Measurements from ENCODE around the gene MXD4.
"Not testable (repeated sequence)": the region's sequence is repeated elsewhere in the genome, so short reads cannot be mapped to it uniquely, and the experiment has no call there.

Gene MXD4

DNA sequence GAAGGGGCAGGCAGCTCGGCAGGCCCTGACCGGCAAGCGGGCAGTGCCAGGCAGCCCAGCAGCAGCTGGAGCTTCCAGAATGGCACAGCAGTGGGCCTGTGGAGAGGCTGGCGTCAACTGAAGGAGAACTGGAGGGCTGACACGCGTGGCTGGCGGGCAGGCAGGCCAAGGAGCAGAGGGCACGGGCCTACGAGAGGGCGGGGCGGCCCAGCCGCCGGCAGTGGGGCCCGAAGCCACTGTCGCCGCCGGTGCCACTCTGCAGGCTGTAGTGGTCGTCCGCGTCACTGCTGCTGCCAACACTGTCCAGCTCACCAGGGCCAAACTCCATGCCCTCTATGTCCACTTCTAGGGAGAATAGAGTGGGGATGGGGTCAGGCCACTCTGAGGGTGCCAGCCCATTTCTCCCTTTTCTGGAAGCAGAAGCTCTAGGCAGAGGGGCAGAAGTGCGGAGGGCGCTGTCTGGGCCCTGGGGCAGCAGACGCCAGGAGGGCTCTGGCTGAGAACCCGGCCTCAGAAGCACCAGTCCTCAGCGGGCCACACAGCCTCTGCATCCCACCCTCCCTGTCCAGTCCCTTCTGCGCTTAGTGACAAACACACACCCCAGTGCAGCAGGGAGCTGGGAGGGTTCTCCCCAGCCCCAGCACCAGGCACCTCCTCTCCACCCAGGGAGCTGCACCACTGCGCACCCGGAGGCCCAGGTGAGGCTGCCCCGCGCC, 11.4 kb downstream of the MXD4 start:
- DNase-seq (ENCODE audit: low read depth): no peak

DNA sequence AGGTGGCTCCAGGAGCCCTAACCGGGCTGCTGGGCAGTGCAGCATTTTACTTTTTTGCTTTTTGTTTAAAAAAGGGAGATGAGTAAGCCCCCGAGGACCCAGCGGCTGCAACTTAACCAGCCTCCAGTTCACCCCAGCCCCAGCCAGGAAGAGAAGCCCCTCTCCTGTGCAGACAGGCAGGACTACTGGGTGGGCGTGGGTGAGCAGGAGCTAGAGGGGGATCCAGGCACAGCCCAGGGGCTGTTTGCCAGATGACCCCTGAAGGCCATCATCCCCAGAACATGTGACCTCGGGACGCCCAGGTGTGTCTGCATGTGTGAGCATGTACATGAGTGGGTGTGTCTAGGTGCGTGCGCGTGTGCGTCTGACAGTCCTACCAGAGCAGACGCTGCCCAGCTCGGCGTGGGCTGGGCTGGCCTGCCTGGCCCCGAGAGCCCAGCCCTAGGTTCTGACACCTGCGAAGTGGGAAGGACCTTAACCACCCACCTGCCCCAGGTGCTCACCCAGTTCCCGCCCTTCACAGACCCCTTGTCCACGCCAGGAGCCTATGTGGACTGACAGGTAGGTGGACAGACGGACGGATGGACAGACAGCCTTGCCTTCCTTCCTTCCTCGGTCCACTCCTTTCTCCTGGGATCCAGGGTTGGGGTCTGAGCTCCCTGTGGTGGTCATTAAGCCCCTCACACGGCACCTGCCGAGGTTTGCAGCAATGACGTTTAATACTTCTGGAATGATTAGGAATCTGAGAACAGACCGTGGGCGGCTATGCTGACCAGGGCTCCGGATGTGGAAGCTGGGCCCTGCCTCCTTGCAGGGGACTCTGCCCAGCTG, 12.2 kb downstream of the MXD4 start:
- no peak for DNase-seq (ENCODE audit: low read depth)

DNA sequence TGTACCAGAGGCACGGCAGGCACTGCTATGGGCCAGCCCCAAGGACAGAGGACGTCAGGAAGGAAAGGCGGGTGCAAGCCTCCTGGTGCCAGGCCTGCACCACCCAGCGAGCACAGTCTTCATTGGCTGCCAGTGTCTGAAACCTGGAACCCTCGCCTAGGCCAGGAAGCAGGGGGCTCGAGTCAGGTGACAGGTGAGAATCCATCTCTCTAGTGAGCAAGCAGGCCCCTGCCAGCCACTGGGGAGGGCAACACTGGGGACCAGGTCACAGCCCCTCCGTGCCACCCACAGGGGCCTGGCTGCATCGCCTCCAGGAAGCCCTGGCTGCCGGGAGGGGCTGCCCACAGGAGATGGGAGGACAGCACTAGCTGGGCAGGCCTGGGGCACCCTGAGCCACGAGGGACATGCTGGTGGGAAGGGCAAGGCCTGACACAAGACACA, 13.1 kb downstream of the MXD4 start:
- no peak for DNase-seq (ENCODE audit: low read depth)

DNA sequence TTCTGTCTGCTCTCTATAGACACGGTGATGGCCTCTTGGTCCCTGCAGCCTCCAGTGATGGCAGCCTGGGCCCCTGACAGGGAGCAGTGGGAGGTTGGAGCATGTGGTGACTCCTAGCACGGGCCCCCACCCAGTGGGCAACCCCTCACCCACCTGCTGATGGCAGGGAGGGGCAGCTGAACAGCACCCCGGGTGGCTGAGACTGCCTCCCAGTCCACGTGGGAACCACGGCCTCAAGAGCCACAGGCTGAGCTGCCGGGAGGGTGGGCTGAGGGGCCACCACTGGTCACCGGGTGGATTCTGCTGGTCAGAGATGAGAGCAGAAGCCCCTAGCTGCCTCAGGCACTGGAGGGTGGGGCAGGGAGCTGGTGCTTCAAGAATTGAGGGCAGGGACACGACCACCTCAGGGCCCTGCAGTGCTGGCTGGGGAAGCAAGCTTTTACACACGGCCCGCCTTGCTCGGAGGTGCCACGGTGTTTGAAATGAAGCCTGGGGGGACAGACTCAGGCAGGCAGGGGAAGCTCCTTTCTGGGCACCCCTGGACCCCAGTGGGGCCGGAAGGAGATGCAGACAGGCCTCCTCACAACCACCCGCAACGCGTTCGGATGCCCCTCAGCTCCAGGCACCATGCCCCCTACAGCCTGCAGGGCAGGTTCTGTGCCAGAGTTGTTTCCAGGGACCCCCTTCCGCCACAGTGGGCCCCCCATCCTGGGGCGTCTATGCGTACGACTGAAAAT, 13.7 kb downstream of the MXD4 start:
- no peak for DNase-seq (ENCODE audit: low read depth)

DNA sequence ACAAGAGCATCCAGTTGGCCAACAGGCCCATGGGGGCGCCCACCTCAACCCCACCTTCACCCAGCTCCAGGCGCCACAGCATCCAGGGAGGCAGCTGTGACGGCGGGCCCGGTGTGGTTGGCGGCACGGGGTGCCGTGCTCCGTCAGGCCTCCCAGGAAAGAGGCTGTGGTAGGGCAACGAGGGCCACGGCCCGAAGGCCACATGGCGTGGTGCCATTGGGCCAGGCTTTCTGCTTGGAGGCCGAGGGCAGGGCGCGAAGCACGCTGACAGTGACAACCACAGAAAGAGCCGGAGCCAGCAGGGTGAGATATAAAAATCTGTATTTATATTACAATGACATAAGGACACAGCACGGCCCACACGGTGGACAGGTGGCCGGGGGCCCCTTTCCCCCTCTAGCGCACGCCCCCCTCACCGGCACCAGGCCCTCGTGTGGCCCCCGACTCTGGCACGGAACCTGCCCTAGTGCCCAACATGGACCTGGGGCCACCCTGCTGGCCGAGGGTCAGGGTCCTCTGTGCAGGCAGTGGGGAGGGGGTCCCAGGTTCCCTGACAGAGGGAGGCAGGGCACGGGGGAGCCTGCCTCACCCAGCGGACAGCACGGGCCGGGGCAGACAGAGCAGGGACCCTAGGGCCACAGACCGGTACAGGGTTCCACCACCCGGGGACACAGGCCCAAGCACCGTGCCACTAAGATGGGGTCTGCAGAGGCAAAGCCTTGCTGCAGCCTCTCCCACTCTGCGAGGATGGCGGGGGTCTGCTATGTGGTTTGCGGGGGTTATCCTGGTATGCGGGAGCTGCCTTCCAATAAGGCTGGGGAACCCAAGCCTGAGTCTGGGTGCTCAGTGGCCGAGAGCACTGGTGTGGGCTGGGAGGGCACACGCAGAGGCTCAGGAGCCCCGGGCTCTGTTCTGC, 14.5 kb downstream of the MXD4 start:
- DNase-seq (ENCODE audit: low read depth): no peak

DNA sequence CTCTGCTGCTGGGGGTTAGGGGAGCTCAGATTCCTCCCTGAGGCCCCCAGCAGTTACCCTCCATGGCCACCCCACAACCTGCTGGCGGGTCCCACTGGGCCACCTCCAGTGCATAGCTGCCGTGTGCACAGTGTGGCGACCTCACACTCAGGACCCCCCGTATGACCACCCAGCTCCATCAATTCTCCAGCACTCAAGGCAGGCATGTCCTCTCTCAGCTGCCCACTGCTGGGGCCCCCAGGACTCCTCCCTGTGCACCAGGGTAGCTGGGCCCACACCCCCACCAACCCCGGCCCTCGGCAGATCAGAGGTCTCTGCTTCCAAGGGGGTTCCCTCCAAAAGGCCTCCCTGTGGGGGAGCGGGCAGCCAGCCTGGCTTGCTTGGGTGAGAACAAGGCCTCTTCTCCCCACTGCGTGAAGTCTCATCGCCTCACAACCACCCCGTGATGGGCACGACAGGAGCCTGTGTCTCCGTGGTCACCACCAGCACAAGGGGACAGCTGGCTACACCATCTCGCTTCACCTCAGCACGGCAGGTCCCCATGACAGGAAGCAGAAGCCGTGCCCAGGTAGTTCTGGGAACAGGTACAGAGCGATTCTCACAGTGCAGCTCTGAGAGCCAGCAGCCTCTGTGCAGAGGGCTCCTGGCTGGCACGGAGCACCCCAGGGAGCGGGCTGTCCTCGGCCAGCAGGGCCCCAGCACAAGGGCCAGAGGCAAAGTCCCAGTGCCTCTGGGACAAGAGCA, 15.4 kb downstream of the MXD4 start:
- DNase-seq (ENCODE audit: low read depth): no peak

DNA sequence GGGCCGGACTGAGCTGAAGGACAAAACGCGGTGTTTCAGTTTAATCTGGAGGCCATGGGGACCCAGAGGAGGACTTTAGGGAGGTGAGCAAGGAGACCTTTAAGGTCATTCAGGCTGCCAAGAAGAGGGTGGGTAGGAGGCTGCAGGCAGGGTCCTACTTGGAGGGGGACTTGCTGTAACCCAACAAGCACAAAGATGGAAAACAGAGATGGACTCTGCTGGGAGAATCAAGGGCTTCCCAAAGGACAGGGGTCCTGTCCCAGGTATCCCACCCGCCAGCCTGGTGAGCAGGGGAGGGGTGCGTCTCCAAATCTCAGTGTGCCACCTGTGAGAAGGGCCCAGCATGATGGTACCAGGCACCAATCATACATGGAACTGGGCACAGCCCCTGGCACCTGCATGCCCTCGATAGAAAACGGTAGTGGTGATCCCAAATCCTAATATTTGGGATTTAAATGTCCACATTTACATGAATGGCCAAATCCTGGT, 16.1 kb downstream of the MXD4 start:
- no peak for DNase-seq (ENCODE audit: low read depth)

DNA sequence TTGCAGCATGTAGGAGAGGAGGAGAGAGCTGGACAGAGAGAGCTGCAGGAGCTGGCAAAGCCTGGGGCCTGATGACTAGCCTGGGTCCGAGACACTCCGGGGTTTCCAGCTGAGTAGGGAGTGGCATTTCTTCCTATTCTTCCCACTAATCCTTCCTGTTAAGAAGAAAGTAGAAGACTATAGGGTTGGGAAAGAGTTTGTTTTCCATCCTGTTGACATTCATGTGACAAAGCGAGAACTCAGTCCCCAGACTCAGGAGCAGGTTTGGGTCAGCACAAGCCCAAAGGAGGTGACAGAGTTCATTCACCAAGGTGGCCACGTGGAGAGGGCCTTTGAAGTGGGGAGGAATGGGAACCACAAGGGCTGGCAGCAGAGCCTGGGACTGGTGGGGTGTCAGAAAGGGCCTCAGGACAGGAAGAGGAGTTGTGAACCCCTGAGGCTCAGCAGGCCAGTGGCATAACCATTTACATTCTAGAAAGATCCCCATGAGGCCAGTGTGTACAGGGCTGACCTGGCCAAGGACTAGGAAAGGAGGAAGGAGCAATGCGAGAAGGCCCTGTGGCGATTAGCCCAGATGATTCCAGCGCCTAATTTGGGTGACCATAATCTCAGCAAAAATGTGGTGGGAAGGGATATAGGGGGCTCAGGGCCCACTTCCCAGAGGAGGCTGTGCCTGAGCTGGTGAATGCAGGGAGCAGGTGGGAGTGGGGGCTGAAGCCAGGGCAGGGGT, 16.7 kb downstream of the MXD4 start:
- DNase-seq (ENCODE audit: low read depth): no peak

DNA sequence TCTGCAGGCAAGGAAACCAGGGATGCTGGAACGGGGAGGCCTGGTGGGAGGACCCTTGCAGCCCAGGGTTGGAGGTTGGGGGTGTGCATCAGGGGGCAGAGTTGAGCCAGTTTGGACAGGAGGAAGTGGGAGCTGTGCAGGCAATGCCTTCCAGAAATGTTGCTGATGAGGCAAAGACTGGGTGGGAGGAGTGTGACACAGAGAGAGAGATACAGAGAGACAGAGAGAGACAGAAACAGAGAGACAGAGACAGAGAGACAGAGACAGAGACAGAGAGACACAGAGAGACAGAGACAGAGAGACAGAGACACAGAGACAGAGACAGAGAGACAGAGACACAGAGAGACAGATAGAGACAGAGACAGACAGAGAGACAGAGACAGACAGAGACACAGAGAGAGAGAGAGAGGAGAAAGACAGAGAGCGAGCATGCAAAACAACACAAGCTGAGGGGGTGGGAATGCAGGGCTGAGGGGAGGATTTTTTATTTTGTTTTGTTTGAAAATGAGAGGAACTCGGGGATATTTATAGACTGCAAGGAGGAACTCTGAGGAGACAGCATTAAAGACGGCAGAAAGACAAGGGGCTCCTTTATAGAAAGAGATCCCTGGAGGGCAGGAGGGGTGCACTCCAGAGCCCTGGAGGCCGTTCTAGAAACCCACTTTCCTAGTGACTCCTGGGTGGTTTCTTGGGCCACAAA, 18.1 kb downstream of the MXD4 start:
- peak; percentile 29 for DNase-seq (ENCODE audit: low read depth)

DNA sequence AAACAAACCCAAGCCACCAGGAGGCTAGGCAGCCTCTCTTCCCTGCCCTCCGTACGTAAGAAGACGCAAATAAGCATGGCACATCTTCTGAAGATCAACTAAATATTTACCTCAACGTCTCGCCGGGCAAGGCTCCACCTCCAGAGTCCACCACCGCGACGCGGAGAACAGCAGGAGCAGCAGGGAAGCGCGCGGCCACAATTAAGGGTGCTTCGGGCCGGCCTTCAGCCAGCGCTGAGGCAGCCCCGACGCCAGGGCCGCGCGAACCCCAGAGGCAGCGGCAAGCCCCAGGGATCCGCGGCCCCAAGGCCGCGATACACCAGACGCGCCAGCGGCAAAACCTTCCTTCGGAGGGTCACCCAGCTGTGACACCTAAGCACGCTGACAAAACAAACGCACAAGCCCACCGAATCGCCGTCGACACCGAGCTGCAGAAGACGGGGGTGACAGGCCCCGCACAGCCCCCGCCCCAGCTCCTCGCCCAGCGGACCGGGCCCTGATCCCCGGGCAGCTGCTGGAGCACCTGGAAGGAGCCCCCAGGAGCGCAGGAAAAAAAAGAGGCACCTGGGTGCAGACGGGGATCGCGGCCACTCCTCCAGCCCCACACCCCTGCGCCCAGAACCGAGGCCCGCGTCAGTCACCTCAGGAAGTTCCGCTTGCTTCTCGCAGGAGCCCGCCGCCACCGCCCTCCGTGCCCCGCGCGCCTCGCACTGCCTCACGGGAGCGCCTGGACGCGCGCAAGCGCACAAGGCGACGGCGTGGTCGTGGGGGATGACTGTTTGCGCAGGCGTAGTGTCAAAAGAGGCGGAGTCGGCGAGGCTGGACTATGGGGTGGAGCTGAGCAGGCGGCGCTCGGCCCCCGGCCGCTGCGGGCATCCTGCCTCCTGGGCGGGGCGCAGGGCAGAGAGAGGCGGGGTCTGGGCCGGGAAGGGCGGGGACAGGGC, 20.2 kb downstream of the MXD4 start, which contains the start of the genes HAUS3 and POLN:
Gene HAUS3 (minus strand): TSS at position 712 of the 944 bp plus-strand sequence. CDS start 1,175 bp downstream, outside the sequence.
Gene POLN (minus strand): TSS at position 712 of the 944 bp plus-strand sequence. CDS start 12,890 bp downstream, outside the sequence.
- peak; percentile 95 for DNase-seq (ENCODE audit: low read depth)

DNA sequence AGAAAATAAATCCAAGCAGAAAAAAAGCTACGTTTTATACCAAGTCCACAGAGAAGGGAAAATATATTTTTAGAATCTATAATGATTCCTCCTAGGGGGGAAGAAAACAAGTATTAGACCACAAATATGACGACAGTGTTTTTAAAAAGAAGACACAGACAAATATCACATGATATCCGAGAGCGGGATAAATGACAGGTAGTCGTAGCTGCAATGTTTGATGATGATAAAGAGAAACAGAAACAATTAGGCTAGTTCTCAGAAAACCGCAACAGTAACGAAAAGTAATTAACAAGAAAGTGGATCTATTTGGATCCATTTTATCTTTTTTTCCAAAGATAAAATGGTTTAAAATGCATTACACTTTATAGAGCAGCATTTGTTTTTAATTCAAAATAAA, 20.9 kb downstream of the MXD4 start:
- DNase-seq (ENCODE audit: low read depth): no peak

DNA sequence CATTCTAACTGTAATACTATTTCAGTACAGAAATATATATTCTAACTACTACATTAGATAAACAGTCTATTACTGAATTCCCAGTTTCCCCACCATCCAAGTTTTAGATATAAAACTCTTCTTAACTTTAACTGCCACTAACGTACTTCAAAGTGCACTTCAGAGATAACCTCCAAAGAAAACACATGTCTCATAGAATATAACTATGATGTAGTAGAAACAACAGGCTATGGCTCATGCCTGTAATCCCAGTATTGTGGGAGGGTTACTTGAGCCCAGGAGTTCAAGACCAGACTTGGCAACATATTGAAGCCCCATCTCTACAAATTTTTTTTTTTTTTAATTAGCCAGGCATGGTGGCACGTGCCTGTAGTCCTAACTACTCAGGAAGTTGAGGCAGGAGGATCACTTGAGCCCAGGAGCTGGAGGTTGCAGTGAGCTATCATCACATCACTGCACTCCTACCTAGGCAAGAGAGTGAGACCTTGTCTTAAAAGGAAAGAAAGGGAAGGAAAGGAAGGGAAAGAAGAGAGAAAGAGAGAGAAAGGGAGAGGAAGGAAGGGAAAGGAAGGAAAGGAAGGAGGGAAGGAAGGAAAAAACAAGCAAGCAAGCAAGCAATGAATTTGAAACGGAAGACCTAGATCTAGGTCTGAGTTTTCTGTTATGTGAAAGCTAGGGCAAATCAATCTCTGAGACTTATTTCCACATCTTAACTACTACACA, 24.8 kb downstream of the MXD4 start:
- DNase-seq (ENCODE audit: low read depth): no peak

DNA sequence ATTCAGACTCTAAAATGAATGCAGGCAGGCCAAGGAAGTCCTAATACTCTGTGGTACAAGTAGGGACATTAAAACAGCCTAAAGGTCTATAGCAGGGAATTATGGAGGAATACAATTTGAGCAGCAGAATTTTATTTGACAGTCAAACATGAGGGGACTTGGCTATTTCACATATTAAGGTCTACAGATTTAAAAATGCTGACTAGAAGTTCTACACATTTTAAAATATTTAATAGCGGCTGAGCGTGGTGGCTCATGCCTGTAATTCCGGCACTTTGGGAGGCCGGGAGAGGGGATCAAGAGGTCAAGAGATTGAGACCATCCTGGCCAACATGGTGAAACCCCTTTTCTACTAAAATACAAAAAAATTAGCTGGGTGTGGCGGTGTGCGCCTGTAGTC, 30.8 kb downstream of the MXD4 start:
- no peak for DNase-seq (ENCODE audit: low read depth)

DNA sequence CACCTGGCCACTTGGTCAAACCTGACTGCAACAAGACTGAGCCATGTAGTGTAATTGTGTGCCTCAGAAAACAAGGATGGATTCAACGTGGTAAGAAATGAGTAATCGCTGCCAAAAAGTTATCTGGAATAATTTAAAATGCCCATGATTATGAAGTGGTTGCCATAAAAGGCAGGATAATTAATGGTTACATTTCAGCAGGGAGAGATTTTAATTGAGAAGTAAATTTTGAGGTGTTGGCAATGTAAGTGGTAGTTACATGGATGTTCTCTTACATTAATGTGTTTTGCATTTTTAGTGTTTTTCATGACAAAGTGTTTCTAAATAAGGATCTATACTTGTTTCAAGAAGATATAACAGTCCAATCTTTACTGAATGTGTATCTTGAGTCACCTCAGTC, 35.6 kb downstream of the MXD4 start:
- no peak for DNase-seq (ENCODE audit: low read depth)

DNA sequence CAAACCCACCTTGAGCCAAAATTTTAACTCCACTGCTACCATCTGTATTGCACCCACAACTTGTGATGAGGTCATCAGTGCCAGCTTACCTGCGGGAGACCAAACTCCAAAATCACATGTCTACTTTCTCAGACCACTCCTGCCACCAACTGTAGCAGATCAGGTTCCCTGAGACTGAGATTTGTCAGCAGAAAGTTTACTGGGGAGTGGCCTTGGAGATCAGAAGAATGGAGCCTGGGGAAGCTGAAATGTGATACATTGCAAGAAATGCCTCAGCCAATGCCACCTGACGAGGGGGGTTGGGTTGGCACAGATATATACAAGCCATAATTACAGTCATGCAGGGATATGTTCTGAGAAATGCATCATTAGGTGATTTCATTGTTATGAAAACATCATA, 39.1 kb downstream of the MXD4 start:
- no peak for DNase-seq (ENCODE audit: low read depth)

DNA sequence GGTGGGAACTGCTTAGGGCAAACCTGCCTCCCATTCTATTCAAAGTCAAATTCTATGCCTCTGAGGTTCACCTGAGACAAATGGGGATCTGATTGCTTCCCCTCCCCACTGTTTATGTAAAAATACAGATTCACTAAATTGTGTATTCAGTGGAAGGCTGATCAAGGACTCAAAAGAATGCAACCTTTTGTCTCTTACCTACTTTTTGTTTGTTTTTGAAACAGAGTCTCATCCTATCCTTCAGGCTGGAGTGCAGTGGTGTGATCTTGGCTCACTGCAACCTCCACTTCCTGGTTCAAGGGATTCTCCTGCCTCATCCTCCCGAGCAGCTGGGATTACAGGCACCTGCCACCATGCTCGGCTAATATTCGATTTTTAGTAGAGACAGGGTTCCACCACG, 40.5 kb downstream of the MXD4 start:
- DNase-seq (ENCODE audit: low read depth): not testable (repeated sequence)

DNA sequence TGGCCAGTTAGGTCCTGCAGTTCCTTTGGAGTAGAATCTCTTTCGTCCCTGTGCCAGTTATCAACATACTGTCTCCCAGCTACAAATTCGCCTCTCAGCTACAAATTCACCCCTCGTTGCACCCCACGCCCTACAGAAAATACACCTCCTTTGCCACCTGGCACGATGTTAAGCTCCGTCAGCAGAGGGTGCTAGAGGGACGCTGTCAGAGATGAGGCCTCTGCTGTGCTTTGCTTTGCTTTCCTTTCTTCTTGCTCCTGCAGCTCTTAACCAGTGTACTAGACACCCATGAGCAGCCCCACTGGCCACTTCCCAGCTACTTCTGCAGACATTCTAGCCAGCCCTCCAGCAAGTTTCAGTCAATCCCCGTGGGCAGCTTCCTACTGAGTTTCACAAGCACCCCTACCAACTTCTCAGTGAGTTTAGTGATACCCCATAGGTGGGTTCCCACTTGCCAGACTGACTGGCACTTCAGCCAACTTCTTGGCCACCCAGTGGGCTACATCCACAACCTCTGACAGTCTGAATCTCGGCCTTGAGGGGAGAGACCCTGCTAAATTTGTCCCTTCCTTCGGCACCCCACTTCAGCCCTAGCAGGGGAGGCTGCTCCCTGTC, 41.8 kb downstream of the MXD4 start:
- peak; percentile 51 for DNase-seq (ENCODE audit: low read depth)

Data from fibroblast of gingiva (primary cell).